ENCODE data around the gene BRF1.

DNA sequence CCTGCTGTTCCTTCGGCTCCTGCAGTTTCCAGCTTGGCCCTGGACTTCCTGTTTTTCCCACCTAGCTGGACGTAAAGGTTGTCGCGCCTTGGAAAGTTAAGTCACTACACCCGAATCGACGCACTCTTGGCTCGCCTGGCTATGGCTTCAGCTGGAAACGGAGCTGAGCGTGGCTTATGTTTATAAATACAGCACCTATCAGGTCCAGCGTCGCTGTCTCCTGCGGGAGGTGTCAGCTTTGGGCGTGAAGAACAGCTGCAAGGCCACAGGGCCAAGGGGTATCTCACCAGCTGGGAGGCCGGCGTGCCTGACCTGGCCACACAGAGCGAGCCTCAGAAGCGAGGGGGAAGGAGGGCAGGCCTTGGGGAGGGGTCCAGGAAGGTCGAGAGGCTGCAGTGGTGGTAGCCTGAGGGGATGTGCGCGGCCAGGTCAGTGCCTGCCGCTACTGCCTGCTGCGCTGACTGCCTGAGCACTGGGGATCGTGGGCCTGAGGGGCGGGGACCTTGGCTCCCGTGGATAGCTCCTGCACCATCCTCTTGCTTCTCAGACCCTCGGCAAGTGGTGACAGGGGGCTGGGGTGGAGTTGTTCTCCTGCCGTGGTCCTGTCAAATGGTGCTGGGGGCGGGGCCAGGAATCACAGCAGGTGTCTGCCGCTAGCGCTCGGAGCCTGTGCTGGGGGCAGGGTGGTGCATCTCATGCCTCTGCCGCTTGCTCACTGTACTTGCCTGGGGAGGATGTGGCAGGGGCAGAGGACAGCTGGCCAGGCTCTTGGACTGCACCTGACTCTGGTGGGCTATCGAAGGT lies 26.3 kb upstream of the BRF1 start:
- TF ChIP-seq, protein P1, sequence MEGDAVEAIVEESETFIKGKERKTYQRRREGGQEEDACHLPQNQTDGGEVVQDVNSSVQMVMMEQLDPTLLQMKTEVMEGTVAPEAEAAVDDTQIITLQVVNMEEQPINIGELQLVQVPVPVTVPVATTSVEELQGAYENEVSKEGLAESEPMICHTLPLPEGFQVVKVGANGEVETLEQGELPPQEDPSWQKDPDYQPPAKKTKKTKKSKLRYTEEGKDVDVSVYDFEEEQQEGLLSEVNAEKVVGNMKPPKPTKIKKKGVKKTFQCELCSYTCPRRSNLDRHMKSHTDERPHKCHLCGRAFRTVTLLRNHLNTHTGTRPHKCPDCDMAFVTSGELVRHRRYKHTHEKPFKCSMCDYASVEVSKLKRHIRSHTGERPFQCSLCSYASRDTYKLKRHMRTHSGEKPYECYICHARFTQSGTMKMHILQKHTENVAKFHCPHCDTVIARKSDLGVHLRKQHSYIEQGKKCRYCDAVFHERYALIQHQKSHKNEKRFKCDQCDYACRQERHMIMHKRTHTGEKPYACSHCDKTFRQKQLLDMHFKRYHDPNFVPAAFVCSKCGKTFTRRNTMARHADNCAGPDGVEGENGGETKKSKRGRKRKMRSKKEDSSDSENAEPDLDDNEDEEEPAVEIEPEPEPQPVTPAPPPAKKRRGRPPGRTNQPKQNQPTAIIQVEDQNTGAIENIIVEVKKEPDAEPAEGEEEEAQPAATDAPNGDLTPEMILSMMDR (conservative IDR thresholded peaks at IDR 0.05 in 1 of 2, IDR thresholded peaks at IDR 0.05 in 1 of 2; ENCODE audit: low read depth in 1 of 2, low read length in 2 of 2): no peak
- TF ChIP-seq EZH2 (IDR thresholded peaks at IDR 0.05; ENCODE audit: low read length, missing control alignments): no peak

All from fibroblast of lung (primary cell).